Hindlimb muscle (tissue), 1 donor: ENCODE data around the gene HAL. TPM values are rescaled to one million over a fixed set of nuclear protein-coding genes. Genes with fewer than 3 reads are reported as not detected.
A peak's percentile ranks its signal among the peaks of the same experiment; 100 is the strongest.

Experiments used
- DNase-seq: peaks from one replicate; pipeline ENCODE4 v3.0.0-alpha.2; 2013
- polyA plus RNA-seq: library from polyadenylated mRNA; unstranded; fragments of 120-200 nt; gene quantifications from one replicate; pipeline ENCODE4 v1.2.1, GENCODE V29; 2013; ENCODE audit not compliant: insufficient read length

The HAL gene
- 0.81 TPM for polyA plus RNA-seq

- no peak for DNase-seq
These were observed at the start of gene HAL for GRCh38 chr12:95996034-95996658. Gene HAL, minus strand, starts transcription at chr12:95996344. Its CDS starts 434 bp downstream, at chr12:95995910.

- DNase-seq, result no peak
These were observed 49.4 kb upstream of the HAL start for GRCh38 chr12:96045566-96045965.

DNA sequence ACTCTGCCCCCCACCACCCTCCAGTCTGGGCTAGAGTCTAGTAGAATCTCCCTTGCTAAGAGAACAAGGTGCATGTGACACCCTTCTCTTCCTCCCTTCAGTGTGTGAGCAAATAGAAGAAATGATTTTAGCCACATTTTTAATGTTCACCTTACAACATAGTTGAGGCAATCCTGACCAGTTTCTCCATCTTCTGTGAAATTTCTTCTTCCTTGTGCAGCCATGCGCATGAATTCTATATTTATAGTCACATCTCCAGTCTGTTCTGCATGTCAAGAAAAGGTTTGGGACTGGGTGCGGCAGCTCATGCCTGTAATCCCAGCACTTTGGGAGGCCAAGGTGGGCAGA lies 48.8 kb upstream of the HAL start:
- DNase-seq, result no peak

- no peak for DNase-seq
These were observed 48.1 kb upstream of the HAL start for GRCh38 chr12:96044017-96044942.

DNA sequence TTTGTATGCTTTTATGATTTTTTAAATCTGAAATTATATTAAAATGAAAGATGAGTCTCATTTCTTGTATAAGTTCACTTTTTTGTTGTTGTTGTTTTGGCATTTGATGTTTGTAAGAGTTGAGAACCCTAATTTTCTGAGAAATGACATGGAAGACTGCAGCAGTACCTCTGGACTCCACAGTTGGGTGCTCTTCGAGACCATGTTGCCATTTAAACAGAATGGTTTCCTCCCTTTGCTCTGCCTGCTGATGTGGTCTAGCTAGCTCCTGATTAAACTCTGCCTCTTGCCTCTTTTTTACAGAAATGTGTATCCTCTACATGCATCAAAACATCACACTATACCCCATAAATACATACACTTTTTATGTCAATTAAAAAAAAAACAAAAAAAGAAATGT lies 45.0 kb upstream of the HAL start:
- DNase-seq, result no peak

- DNase-seq, result no peak
These were observed 44.4 kb upstream of the HAL start for GRCh38 chr12:96040305-96041133.

GRCh38 chr12:96039516-96039915 lies 43.4 kb upstream of the HAL start:
- DNase-seq, result no peak

DNA sequence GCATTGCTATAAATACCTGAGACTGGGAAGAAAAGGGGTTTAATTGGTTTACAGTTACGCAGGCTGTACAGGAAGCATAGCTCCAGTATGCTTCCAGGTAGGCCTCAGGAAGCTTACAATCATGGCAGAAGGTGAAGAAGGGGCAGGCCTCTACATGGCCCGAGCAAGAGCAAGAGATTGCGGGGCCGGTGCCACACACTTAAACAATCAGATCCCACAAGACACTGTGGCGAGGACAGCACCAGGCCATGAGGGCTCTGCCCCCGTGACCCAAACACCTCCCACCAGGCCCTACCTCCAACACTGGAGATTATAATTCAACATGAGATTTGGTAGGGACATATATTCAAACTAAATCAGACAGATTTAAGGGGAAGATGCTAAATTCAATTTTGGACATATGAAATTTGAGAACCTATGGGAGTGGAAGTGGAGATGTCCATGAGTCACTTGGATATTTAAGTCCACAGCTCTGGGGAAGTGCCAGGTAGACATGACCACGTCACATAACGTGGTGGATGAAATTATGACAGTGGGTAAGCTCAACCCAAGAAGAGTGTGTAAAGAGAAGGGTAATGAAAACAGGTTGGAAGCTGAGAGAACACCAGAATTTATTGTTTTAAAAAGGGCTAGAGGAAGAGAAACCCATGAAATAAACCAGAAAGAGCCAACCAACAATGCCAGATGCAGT lies 40.8 kb upstream of the HAL start:
- no peak for DNase-seq

- DNase-seq, result peak; percentile 99
These were observed 39.4 kb upstream of the HAL start, which contains the start of gene LTA4H for GRCh38 chr12:96035283-96036236. Gene LTA4H, minus strand, starts transcription at chr12:96035587. Its CDS starts 68 bp downstream, at chr12:96035519.

DNA sequence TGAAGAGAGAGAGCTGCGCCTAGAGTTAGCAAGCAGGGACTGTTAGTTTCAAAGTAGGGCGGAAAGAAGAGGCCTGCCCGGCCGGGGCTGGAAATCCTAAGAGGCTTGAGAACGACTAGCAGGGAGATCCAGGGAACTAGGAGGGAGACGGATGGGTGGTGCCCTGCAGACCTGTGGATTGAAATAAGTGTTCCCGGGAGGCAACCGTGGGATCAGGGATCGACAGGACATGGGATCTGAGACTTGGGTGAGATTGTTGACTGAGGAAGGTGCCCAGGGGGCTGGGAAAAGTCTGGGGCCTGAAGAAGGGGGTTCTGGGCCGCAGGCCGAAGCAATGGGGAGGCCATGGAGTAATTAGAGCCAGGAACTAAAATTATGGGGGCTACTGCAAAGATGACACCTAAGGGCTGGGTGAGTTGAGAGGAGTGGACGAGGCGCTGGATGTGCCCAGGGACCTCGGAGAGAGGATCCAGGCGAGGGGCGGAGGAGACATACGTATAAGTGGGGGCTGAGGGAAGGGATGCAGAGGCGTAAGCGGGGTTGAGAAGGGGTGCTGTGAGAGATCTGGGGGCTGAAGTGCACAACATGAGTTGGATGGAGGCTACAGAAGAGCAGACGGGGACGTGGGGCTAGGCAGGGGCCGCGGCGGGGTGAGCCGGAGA lies 38.6 kb upstream of the HAL start:
- peak; percentile 28 for DNase-seq

DNA sequence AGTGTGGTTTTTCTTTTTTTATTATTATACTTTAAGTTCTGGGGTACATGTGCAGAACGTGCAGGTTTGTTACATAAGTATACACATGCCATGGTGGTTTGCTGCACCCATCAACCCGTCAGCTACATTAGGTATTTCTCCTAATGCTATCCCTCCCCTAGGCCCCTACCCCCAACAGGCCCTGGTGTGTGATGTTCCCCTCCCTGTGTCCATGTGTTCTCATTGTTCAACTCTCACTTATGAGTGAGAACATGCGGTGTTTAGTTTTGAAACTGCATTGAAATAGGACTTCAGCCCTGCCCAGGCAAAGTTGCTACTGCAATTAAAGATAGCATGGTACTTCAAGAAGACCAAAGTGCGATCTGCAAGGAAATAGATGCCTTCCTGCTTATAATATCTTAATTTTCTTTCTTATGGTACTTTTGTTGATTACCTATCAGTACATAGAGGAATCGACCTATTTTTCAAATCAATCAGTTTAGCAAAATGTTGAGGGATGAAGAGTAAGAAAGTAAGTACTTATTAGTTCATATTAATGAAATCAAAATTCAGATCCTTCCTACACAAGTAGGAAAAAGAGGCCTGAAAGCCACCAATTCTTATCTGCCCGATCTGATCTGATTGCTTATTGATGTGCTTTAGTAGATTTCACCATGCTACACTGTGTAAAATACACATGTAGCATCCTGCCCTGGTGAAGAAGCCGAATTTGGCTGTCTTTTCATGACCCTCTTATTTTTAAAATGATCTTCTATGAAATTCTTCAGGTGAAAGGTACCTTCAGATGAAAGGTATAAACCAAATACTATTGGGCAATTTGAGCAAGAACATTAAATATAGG lies 37.6 kb upstream of the HAL start:
- no peak for DNase-seq

GRCh38 chr12:96029826-96030225 lies 33.7 kb upstream of the HAL start:
- DNase-seq, result no peak

DNA sequence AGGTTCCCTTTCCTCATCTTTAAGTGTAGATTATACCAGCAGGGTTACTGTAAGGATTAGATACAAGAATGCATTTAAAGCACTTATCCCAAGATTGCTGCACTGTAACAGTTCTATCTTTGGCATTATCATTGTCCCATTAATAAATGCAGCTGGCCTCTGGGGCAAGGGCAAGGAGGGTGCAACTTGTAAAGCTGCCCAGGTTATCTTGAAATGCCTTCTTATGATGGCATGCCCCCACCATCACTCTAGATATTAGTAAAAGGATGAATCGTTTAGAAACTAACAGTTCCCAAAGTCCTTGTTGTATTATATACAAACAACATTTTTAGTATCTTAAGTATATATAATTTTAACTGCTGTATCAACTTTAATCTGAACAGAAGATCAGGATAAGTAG lies 32.4 kb upstream of the HAL start:
- no peak for DNase-seq

- DNase-seq, result no peak
These were observed 30.2 kb upstream of the HAL start for GRCh38 chr12:96026331-96026730.

- DNase-seq, result no peak
These were observed 29.4 kb upstream of the HAL start for GRCh38 chr12:96025518-96025917.

GRCh38 chr12:96020314-96021003 lies 24.3 kb upstream of the HAL start:
- no peak for DNase-seq

DNA sequence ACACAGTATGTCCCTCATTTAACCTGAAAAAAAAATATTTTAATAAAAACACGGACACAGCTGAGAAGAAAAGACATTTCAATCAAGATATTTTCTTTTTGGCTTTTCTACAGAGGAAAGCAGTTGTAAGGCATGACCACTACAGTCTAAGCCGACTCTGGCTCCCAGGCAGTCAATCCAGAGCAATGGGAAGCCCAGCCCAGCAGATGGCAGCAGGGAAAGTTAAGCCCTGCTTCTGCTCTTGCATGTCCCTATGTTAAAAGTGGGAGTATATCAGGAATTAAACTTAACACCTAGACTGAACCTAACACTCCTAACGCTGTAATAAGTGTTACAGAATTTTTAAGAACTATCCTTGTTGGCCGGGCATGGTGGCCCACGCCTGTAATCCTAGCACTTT lies 19.5 kb upstream of the HAL start:
- no peak for DNase-seq

- DNase-seq, result no peak
These were observed 18.9 kb upstream of the HAL start for GRCh38 chr12:96014943-96015599.
